ENCODE results near the gene MLH3. TPM values are rescaled to one million over a fixed set of nuclear protein-coding genes. Genes with fewer than 3 reads are reported as not detected.

The MLH3 gene
- total RNA-seq, 1 experiment from 2014 or later: 13.2 TPM

DNA sequence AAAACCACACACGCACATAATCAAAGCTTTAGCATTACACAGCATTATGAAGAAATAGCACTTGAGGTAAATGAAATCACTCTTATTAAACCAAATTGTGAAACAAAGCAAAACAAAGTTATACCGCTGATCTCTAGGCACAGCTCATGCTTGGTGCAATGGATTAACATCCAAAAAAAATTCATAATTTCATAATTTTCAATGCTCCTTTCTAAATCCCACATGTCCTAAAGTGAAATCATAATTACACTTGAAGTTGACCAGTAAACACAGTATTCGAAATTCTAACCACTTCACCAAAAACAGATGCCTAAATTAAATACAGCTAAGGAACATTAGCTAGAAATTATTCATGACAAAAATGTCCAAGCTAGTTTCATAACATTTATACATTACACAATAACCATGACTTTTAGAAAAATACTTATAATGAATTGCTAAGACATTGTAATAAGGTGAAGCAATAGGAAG is 1.5 kb downstream of the MLH3 start:
- no TSS peak for BruUV-seq (replicated peaks)

GRCh38 chr14:75049136-75049535 is 2.1 kb downstream of the MLH3 start:
- no peaks in the 10 kb centered on the region for H3K27me3 ChIP-seq (ENCODE audit: low read length)
- H3K4me3 ChIP-seq (ENCODE audit: low read length): no peak overlapping the region
- no peaks in the 10 kb centered on the region for H4K20me1 ChIP-seq (ENCODE audit: low read length)
- no peak for ATAC-seq
- ChIA-PET POLR2A (ENCODE audit: unreplicated experiment) (no interaction called here), CTCF (interaction anchor here (0.7 kb wide), 1 partner anchor 103 kb away, joined by 4 read pairs; no protein-coding TSS in a partner anchor)
- H3K36me3 ChIP-seq (ENCODE audit: low read depth, low read length): peaks cover 14% of the 10 kb centered on the region; the same call in 1 of the 2 replicates
- H3K4me1 ChIP-seq (ENCODE audit: insufficient read depth, low read length): peaks cover 28% of the 10 kb centered on the region
- H3K9me3 ChIP-seq (ENCODE audit: low read length): no peaks in the 10 kb centered on the region
- H2AFZ ChIP-seq (ENCODE audit: low read length): no peak overlapping the region
- TF ChIP-seq, protein P1, sequence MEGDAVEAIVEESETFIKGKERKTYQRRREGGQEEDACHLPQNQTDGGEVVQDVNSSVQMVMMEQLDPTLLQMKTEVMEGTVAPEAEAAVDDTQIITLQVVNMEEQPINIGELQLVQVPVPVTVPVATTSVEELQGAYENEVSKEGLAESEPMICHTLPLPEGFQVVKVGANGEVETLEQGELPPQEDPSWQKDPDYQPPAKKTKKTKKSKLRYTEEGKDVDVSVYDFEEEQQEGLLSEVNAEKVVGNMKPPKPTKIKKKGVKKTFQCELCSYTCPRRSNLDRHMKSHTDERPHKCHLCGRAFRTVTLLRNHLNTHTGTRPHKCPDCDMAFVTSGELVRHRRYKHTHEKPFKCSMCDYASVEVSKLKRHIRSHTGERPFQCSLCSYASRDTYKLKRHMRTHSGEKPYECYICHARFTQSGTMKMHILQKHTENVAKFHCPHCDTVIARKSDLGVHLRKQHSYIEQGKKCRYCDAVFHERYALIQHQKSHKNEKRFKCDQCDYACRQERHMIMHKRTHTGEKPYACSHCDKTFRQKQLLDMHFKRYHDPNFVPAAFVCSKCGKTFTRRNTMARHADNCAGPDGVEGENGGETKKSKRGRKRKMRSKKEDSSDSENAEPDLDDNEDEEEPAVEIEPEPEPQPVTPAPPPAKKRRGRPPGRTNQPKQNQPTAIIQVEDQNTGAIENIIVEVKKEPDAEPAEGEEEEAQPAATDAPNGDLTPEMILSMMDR (conservative IDR thresholded peaks at IDR 0.05; ENCODE audit: low read depth, low read length): no peak
- no peak for TF ChIP-seq EZH2phosphoT487 (IDR thresholded peaks at IDR 0.05; ENCODE audit: borderline replicate concordance, low read length)
- no peak overlapping the region for H3K27ac ChIP-seq (ENCODE audit: low read length)
- intact Hi-C loops (cut with micrococcal nuclease): no loop called here
- H3K4me2 ChIP-seq (ENCODE audit: low read length): no peak overlapping the region
- H3K9ac ChIP-seq (ENCODE audit: low read length): no peak overlapping the region
- H3K9me2 ChIP-seq (replicated peaks; ENCODE audit: low read length): no peaks in the 10 kb centered on the region
- peaks cover 47% of the 10 kb centered on the region for H3K79me2 ChIP-seq (ENCODE audit: low read length)
- no peaks in the 10 kb centered on the region for H3F3A ChIP-seq (ENCODE audit: low read length, unreplicated experiment)
- no peak for DNase-seq
- BruUV-seq (replicated peaks): no TSS peak

More for the DNA sequence above, 1.5 kb downstream of the MLH3 start:
- Histone ChIP-seq H2AFZ (ENCODE audit: low read length) (no peak overlapping the region), H3K79me2 (ENCODE audit: low read length) (peaks cover 41% of the 10 kb centered on the region), H3K36me3 (ENCODE audit: low read depth, low read length) (peaks cover 14% of the 10 kb centered on the region; the same call in 1 of the 2 replicates), H3K9ac (ENCODE audit: low read length) (no peak overlapping the region), H3K27me3 (ENCODE audit: low read length) (no peaks in the 10 kb centered on the region), H3K9me3 (ENCODE audit: low read length) (no peaks in the 10 kb centered on the region), H3K4me2 (ENCODE audit: low read length) (peak overlapping the region; percentile 95), H3K4me3 (ENCODE audit: low read length) (peak overlapping the region; percentile 73), H3F3A (ENCODE audit: low read length, unreplicated experiment) (no peaks in the 10 kb centered on the region), H3K4me1 (ENCODE audit: insufficient read depth, low read length) (peaks cover 22% of the 10 kb centered on the region), H4K20me1 (ENCODE audit: low read length) (no peaks in the 10 kb centered on the region), H3K9me2 (replicated peaks; ENCODE audit: low read length) (no peaks in the 10 kb centered on the region), H3K27ac (ENCODE audit: low read length) (no peak overlapping the region)
- no peak for DNase-seq
- intact Hi-C loops (cut with micrococcal nuclease): no loop called here
- no peak for TF ChIP-seq EZH2phosphoT487 (IDR thresholded peaks at IDR 0.05; ENCODE audit: borderline replicate concordance, low read length)
- TF ChIP-seq EZH2 (IDR thresholded peaks at IDR 0.05; ENCODE audit: low read length, unreplicated experiment): no peak
- CTCF ChIA-PET: interaction anchor here (0.7 kb wide), 1 partner anchor 104 kb away, joined by 4 read pairs; no protein-coding TSS in a partner anchor
- no peak for ATAC-seq
- POLR2A ChIA-PET (ENCODE audit: unreplicated experiment): no interaction called here

GRCh38 chr14:75048101-75048500 is 3.2 kb downstream of the MLH3 start:
- H3K9me2 ChIP-seq (replicated peaks; ENCODE audit: low read length): no peaks in the 10 kb centered on the region
- H3K4me2 ChIP-seq (ENCODE audit: low read length): no peak overlapping the region
- H3K36me3 ChIP-seq (ENCODE audit: low read depth, low read length): peaks cover 14% of the 10 kb centered on the region; the same call in 1 of the 2 replicates
- H3F3A ChIP-seq (ENCODE audit: low read length, unreplicated experiment): no peaks in the 10 kb centered on the region
- H3K27me3 ChIP-seq (ENCODE audit: low read length): no peaks in the 10 kb centered on the region
- H3K4me3 ChIP-seq (ENCODE audit: low read length): no peak overlapping the region
- no peaks in the 10 kb centered on the region for H4K20me1 ChIP-seq (ENCODE audit: low read length)
- no peak overlapping the region for H2AFZ ChIP-seq (ENCODE audit: low read length)
- H3K9ac ChIP-seq (ENCODE audit: low read length): no peak overlapping the region
- intact Hi-C loops (cut with micrococcal nuclease): no loop called here
- H3K4me1 ChIP-seq (ENCODE audit: insufficient read depth, low read length): peaks cover 29% of the 10 kb centered on the region
- H3K79me2 ChIP-seq (ENCODE audit: low read length): peaks cover 55% of the 10 kb centered on the region
- no TSS peak for BruUV-seq (replicated peaks)
- TF ChIP-seq EZH2 (IDR thresholded peaks at IDR 0.05; ENCODE audit: low read length, unreplicated experiment) (no peak), EZH2phosphoT487 (IDR thresholded peaks at IDR 0.05; ENCODE audit: borderline replicate concordance, low read length) (no peak)
- TF ChIP-seq, protein P1 (conservative IDR thresholded peaks at IDR 0.05; ENCODE audit: low read depth, low read length): no peak
- POLR2A ChIA-PET (ENCODE audit: unreplicated experiment): no interaction called here
- CTCF ChIA-PET: no interaction called here
- no peaks in the 10 kb centered on the region for H3K9me3 ChIP-seq (ENCODE audit: low read length)
- no peak for DNase-seq
- H3K27ac ChIP-seq (ENCODE audit: low read length): no peak overlapping the region
- no peak for ATAC-seq
